GM12892 (cell line): ENCODE measurements around the gene PER3.

Source experiments
- POLR2A ChIP-seq: IDR thresholded peaks from 2 replicates; pipeline ENCODE4 v1.6.1; 2011; ENCODE audit warnings: low read depth, low read length, control low read depth
- POLR2AphosphoS5 ChIP-seq: IDR thresholded peaks from 2 replicates; pipeline ENCODE4 v1.6.1; 2011; ENCODE audit warnings: low read depth, low read length, control low read depth
- TAF1 ChIP-seq: IDR thresholded peaks from 2 replicates; pipeline ENCODE4 v1.6.1; 2011; ENCODE audit warnings: low read depth, mild to moderate bottlenecking, control low read depth, low read length, borderline replicate concordance

DNA sequence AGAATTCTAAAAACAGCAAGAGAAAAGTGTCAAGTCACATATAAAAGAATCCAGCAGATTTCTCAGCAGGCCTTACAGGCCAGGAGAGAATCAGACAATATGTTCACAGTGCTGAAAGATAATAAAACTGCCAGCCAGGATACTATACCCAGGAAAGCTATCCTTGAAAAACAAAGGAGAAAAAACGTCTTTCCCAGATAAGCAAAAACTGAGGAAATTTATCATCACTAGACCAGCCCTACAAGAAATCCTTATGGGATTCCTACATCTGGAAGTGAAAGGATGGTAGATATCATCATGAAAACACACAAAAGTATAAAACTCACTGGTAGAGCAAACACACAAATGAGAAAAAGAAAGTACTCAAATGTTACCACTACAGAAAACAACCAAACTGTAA lies 93.9 kb downstream of the PER3 start:
- no peak for TF ChIP-seq POLR2A
- TF ChIP-seq POLR2AphosphoS5: no peak
- no peak for TF ChIP-seq TAF1
